Measurements from ENCODE around the gene CIRBP. TPM values are rescaled to one million over a fixed set of nuclear protein-coding genes. Genes with fewer than 3 reads are reported as not detected.

CIRBP gene
- total RNA-seq, 2 experiments from 2014 or later = 172 to 195 TPM

DNA sequence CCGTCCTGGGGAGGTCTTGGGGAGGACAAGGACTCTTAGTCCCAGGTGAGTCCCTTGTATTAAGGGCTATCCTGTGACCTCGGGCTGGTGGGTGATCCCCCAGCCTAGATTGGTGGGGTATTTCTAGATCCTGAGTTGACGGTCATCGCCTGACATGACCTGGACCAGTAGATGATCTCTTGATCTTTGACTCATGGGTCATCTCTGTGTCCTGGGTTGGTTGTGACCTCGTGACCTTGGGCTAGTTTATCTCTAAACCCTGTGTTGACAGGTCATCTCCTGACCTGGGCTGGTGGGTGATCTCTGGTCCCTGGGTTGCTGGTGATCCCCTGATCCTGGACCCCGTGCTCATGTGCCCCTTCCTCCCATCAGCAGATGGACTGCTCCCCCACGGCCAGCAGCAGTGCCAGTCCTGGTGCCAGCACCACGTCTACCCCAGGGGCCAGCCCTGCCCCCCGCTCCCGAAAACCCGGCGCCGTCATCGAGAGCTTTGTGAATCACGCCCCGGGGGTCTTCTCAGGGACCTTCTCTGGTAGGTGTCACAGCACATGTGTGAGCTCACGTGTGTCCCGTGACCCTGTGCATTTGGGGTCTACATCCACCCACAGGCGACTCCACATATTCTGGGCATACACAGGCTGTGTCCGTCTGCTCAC lies 14.5 kb upstream of the CIRBP start:
- H3K27me3 Mint-ChIP-seq (ENCODE audit: low read depth) = no peaks in the 10 kb centered on the region
- ChIA-PET CTCF (interaction anchor here (2.4 to 4.9 kb wide), 2 partner anchors 10 to 12 kb away, joined by 9 to 45 read pairs; no protein-coding TSS in a partner anchor), POLR2A (interaction anchor here (6.9 kb wide), 1 partner anchor 14 kb away, joined by 73 read pairs; the partner anchor contains the start of gene CIRBP)
- peak overlapping the region; percentile 42 for H3K4me3 Mint-ChIP-seq
- peaks cover 46% of the 10 kb centered on the region for H3K4me1 Mint-ChIP-seq (ENCODE audit: low read depth)
- H3K27ac Mint-ChIP-seq = peak overlapping the region; percentile 41
- ATAC-seq = no peak
- no peak for DNase-seq
- H3K9me3 Mint-ChIP-seq (ENCODE audit: insufficient read depth) = no peaks in the 10 kb centered on the region
- peaks cover 70% of the 10 kb centered on the region for H3K36me3 Mint-ChIP-seq (ENCODE audit: low read depth)

DNA sequence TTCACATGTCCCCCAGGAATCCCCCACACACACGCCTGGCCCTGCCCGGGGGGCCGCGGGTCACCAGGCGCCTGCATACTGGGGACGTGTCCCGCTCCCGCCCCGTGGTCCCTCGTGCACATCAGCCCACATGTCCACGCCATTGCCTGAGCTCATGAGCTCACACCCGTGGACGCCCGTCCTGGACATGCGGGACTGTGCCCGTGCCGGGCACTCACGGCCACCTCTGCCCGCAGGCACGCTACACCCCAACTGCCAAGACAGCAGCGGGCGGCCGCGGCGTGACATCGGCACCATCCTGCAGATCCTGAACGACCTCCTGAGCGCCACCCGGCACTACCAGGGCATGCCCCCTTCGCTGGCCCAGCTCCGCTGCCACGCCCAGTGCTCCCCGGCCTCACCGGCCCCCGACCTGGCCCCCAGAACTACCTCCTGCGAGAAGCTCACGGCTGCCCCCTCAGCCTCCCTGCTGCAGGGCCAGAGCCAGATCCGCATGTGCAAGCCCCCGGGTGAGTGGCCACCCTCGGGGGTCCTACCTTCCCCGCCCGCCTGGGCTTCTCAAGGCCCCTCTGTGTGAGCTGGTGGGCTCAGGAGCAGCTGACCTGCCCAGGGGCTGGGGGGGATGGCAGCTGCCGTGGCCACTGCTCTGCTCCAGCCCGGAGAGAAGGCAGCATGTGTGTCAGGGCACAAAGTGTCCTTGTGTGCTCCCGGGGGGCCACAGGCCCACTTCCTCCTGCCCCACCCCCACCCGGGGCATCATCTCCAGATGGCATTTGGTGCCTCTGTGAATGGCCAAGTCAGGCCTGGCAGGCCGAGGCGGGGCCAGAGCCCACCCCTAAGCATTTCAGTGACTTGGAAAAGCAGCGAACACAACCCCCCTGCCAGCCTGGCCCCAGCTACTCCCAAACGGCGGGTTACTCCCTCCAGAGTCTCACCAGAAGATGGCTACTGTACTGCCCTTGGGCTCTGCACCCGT lies 13.7 kb upstream of the CIRBP start:
- no peaks in the 10 kb centered on the region for H3K27me3 Mint-ChIP-seq (ENCODE audit: low read depth)
- CTCF ChIA-PET = interaction anchor here (2.4 to 4.9 kb wide), 2 partner anchors 11 kb away, joined by 9 to 45 read pairs; no protein-coding TSS in a partner anchor
- POLR2A ChIA-PET = interaction anchor here (6.9 kb wide), 1 partner anchor 13 kb away, joined by 73 read pairs; the partner anchor contains the start of gene CIRBP

DNA sequence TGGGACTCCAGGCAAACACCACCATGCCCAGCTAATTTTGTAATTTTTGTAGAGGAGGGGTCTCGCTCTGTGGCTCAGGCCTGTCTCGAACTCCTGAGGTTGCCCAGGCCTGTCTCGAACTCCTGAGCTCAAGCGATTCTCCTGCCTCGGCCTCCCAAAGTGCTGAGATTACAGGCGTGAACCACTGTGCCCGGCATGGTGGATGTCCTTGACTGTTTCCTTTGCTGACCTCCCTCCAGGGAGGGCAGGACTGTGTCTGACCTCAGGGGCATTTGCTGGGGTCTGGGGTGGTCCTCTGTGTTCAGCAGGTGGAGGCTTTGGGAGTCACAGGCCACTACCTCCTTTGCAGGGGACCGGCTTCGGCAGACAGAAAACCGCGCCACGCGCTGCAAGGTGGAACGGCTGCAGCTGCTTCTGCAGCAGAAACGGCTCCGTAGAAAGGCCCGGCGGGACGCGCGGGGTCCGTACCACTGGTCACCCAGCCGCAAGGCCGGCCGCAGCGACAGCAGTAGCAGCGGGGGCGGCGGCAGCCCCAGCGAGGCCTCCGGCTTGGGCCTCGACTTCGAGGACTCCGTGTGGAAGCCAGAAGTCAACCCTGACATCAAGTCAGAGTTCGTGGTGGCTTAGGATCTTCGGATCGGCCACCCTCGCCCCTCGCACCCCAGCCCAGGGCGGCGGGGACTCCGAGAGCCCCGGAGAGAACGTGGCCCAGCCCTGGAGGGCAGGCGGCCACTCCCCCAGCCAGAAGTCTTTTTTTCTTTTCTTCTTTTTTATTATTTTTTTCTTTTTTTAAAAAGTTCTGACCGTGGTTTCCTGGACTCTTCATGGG lies 12.3 kb upstream of the CIRBP start:
- POLR2A ChIA-PET = interaction anchor here (0.6 to 6.9 kb wide), 2 partner anchors 12 to 88 kb away, joined by 3 to 73 read pairs; partner anchors contain the start of gene CIRBP
- H3K27ac Mint-ChIP-seq = peak overlapping the region; percentile 92

More for the DNA sequence above, 13.7 kb upstream of the CIRBP start:
- ATAC-seq = no peak
- no peak for DNase-seq
- H3K36me3 Mint-ChIP-seq (ENCODE audit: low read depth) = peaks cover 69% of the 10 kb centered on the region
- H3K4me3 Mint-ChIP-seq = peak overlapping the region; percentile 42
- H3K4me1 Mint-ChIP-seq (ENCODE audit: low read depth) = peaks cover 50% of the 10 kb centered on the region
- no peaks in the 10 kb centered on the region for H3K9me3 Mint-ChIP-seq (ENCODE audit: insufficient read depth)
- H3K27ac Mint-ChIP-seq = peak overlapping the region; percentile 41

DNA sequence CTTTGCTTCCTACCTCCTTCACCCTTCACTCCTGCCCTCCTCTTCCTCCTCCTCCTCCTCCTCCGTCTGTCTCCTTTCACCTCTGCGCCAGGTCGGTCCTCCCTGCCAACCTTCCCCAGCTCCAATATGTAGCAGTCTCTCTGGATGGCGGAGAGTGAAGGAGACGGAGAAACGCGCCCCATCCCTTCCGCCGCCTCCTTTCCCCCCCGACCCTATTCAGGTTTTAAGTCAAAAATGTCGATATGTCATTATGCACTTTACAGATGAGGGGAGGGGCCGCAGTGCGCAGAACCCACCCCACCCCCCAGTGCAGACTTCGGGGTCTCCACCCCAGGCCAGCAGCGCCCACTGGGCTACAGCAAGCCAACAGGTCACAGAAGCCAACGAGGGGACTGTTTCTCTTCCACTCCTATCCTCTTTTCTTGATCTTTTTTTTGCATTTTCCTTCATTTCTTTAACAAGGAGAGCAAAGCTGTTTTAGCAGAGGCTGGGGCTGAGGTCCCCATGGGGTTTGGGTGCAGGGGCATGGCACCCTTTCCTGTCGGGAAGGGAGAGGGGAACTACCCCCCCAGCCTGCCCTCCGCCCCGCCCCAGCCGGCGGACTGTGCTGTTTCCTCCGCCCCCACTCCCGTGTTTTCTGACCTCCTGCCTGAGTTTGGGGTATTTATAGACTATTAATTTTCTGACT lies 11.5 kb upstream of the CIRBP start:
- no peak for ATAC-seq
- POLR2A ChIA-PET = interaction anchor here (0.6 to 6.9 kb wide), 2 partner anchors 11 to 88 kb away, joined by 3 to 73 read pairs; partner anchors contain the start of gene CIRBP
- no peaks in the 10 kb centered on the region for H3K9me3 Mint-ChIP-seq (ENCODE audit: insufficient read depth)
- peaks cover 61% of the 10 kb centered on the region for H3K4me1 Mint-ChIP-seq (ENCODE audit: low read depth)
- DNase-seq = no peak
- H3K27me3 Mint-ChIP-seq (ENCODE audit: low read depth) = no peaks in the 10 kb centered on the region
- H3K36me3 Mint-ChIP-seq (ENCODE audit: low read depth) = peaks cover 62% of the 10 kb centered on the region
- H3K27ac Mint-ChIP-seq = peak overlapping the region; percentile 92
- CTCF ChIA-PET = no interaction called here
- H3K4me3 Mint-ChIP-seq = peak overlapping the region; percentile 97

More for the DNA sequence above, 12.3 kb upstream of the CIRBP start:
- peak overlapping the region; percentile 97 for H3K4me3 Mint-ChIP-seq
- peaks cover 66% of the 10 kb centered on the region for H3K36me3 Mint-ChIP-seq (ENCODE audit: low read depth)
- ATAC-seq (no peak), DNase-seq (no peak)
- H3K27me3 Mint-ChIP-seq (ENCODE audit: low read depth) = no peaks in the 10 kb centered on the region
- no peaks in the 10 kb centered on the region for H3K9me3 Mint-ChIP-seq (ENCODE audit: insufficient read depth)
- H3K4me1 Mint-ChIP-seq (ENCODE audit: low read depth) = peaks cover 56% of the 10 kb centered on the region
- CTCF ChIA-PET = interaction anchor here (2.4 to 4.9 kb wide), 2 partner anchors 10 to 13 kb away, joined by 9 to 45 read pairs; no protein-coding TSS in a partner anchor

DNA sequence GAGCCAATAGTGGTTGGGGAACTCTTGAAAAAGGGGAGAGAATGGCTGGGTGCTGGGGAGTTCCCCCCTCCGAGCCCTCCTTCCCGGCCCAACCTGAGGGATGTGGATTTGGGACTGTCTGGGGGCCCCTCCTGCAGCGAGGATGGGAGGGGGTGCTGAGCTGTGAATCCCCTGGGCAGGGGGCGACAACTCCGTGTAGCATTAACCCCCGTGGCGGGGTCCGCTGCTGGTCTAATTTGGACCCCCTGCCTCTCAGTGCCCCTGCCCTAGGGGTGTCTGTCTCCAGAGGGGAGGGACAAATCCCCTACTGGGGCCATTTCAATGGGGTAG lies 11.0 kb upstream of the CIRBP start:
- Mint-ChIP-seq H3K4me1 (ENCODE audit: low read depth) (peaks cover 66% of the 10 kb centered on the region), H3K27me3 (ENCODE audit: low read depth) (no peaks in the 10 kb centered on the region), H3K4me3 (peak overlapping the region; percentile 97), H3K36me3 (ENCODE audit: low read depth) (peaks cover 61% of the 10 kb centered on the region), H3K9me3 (ENCODE audit: insufficient read depth) (no peaks in the 10 kb centered on the region), H3K27ac (peak overlapping the region; percentile 92)
- ATAC-seq = no peak
- no peak for DNase-seq
- POLR2A ChIA-PET = interaction anchor here (0.6 to 6.9 kb wide), 5 partner anchors 11 to 1773 kb away, joined by 3 to 73 read pairs (median 5); partner anchors contain the start of genes CIRBP and FAM174C
- CTCF ChIA-PET = no interaction called here

DNA sequence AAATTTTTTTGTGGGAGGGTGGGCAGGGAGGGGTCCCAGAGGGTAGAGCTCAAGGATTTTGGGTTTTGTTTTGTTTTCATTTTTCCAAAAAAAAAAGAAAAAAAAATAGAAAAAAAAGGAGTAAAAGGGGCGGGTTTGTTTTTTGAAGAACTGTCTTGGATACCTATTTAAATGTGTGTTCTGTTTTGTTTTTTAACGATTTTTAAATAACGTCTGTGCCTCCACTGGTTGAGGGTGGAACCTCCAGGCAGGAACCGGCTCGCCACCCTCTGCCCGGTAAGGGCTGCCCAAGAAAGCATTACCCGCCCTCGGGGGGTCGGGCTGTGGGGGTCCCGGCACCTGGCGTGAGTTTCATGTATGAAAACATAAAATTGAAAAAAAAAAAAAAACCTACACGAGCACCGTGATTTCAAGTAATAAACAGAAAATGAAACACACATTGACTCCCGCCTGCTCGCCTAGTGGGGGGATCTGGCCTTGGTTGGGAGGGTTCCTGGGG lies 10.4 kb upstream of the CIRBP start:
- ChIA-PET POLR2A (interaction anchor here (0.6 to 6.9 kb wide), 6 partner anchors 10 to 1772 kb away, joined by 3 to 73 read pairs (median 4); partner anchors contain the start of genes CIRBP and FAM174C), CTCF (interaction anchor here (0.9 to 2.0 kb wide), 2 partner anchors 14 to 21 kb away, joined by 3 to 14 read pairs; no protein-coding TSS in a partner anchor)
- Mint-ChIP-seq H3K27me3 (ENCODE audit: low read depth) (no peaks in the 10 kb centered on the region), H3K4me1 (ENCODE audit: low read depth) (peaks cover 65% of the 10 kb centered on the region), H3K9me3 (ENCODE audit: insufficient read depth) (no peaks in the 10 kb centered on the region), H3K4me3 (peak overlapping the region; percentile 97), H3K36me3 (ENCODE audit: low read depth) (peaks cover 58% of the 10 kb centered on the region), H3K27ac (peak overlapping the region; percentile 92)
- no peak for ATAC-seq
- no peak for DNase-seq

DNA sequence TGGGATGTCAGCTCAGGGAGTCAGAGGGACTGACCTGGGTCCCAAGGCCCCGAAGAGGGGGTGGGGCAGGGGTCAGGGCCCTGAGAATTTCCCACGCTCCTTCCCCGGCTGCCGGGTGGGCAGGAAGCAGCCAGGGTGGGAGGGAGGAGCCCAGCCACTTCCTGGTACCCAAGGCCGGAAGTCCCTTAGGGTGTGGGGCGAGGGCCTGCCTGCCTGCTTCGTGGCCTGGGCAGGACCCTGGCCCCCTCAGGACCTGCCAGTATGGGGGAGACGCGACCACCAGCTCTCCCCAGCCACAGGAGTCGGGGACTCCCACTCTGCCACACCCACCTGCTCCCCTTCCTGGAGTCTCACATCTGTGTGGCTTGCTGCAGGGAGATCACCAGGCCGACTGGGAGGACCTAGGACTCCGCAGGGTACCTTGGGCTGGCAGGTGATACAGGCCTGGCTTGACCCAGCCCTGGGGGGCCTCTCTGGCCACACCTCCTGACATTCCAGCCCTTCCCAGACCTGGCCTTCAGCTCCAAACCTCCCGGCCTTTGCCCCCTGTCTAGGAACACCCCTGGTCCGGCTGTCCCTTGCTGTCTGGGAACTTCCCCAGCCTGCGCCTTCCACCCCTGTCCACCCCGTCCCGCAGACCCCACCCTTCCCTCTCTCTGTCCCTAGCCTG lies 9.8 kb upstream of the CIRBP start:
- H3K9me3 Mint-ChIP-seq (ENCODE audit: insufficient read depth) = no peaks in the 10 kb centered on the region
- H3K36me3 Mint-ChIP-seq (ENCODE audit: low read depth) = peaks cover 57% of the 10 kb centered on the region
- H3K4me3 Mint-ChIP-seq = peak overlapping the region; percentile 97
- ATAC-seq (peak; percentile 40), DNase-seq (peak; percentile 84)
- H3K27me3 Mint-ChIP-seq (ENCODE audit: low read depth) = no peaks in the 10 kb centered on the region
- ChIA-PET CTCF (interaction anchor here (0.8 to 2.0 kb wide), 3 partner anchors 9 to 20 kb away, joined by 3 to 14 read pairs (median 3); no protein-coding TSS in a partner anchor), POLR2A (interaction anchor here (0.8 to 6.9 kb wide), 7 partner anchors 9 to 187 kb away, joined by 3 to 73 read pairs (median 3); partner anchors contain the start of genes CIRBP and FAM174C)
- peak overlapping the region; percentile 92 for H3K27ac Mint-ChIP-seq
- H3K4me1 Mint-ChIP-seq (ENCODE audit: low read depth) = peaks cover 68% of the 10 kb centered on the region

DNA sequence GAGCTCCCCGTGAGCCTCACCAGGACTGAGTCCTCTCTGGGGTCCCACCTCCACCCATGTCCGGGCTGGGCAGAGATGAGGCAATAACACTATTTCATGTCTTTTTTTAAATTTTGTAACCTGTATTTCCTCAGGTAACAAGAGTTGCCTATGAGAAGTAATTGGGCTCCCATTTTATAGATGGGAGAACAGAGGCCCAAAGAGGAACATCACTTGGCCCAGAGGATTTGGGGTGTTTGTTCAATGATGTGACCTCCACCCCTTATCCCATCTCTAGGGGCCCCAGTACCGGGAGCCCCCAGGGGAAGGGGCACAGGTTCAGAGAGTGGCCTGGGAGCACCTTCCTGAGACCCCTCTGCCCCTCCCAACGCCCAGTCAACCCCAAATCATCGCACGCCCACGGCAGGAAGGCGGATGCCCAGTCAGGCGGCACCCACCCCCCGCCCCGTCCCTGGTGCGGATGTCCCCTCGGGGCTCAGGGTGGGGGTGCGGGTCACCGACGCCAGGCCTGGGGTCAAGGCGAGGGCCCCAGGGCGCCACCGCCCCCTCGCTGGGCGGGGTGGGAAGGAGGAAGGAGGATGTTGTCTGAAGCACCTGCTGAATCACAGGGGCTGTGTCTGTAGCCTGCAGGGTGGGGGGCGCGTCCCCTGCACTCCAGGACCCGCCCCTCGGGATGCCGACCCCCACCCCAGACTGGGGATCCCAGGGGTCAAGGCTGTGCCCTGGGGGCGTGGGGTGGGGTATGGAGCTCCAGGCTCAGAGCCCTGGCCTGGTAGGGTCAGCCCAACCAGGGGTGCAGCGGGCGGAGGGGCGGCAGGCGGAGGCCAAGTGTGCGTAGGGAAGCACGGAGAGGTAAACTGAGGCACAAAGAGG lies 9.0 kb upstream of the CIRBP start:
- peak; percentile 13 for ATAC-seq
- peak overlapping the region; percentile 97 for H3K4me3 Mint-ChIP-seq
- H3K36me3 Mint-ChIP-seq (ENCODE audit: low read depth) = peaks cover 54% of the 10 kb centered on the region
- H3K4me1 Mint-ChIP-seq (ENCODE audit: low read depth) = peaks cover 68% of the 10 kb centered on the region
- ChIA-PET POLR2A (interaction anchor here (0.8 to 6.9 kb wide), 8 partner anchors 7 to 148 kb away, joined by 3 to 73 read pairs (median 5); partner anchors contain the start of genes CIRBP and FAM174C), CTCF (interaction anchor here (0.8 to 2.0 kb wide), 2 partner anchors 8 to 16 kb away, joined by 3 to 14 read pairs; no protein-coding TSS in a partner anchor)
- no peaks in the 10 kb centered on the region for H3K9me3 Mint-ChIP-seq (ENCODE audit: insufficient read depth)
- H3K27me3 Mint-ChIP-seq (ENCODE audit: low read depth) = no peaks in the 10 kb centered on the region
- DNase-seq = peak; percentile 69
- H3K27ac Mint-ChIP-seq = peak overlapping the region; percentile 92
